Measurements from ENCODE around the gene RUBCNL. TPM values are rescaled to one million over a fixed set of nuclear protein-coding genes. Genes with fewer than 3 reads are reported as not detected.
"Not testable (repeated sequence)": the region's sequence is repeated elsewhere in the genome, so short reads cannot be mapped to it uniquely, and the experiment has no call there.

The RUBCNL gene, protein sequence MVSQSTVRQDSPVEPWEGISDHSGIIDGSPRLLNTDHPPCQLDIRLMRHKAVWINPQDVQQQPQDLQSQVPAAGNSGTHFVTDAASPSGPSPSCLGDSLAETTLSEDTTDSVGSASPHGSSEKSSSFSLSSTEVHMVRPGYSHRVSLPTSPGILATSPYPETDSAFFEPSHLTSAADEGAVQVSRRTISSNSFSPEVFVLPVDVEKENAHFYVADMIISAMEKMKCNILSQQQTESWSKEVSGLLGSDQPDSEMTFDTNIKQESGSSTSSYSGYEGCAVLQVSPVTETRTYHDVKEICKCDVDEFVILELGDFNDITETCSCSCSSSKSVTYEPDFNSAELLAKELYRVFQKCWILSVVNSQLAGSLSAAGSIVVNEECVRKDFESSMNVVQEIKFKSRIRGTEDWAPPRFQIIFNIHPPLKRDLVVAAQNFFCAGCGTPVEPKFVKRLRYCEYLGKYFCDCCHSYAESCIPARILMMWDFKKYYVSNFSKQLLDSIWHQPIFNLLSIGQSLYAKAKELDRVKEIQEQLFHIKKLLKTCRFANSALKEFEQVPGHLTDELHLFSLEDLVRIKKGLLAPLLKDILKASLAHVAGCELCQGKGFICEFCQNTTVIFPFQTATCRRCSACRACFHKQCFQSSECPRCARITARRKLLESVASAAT
- 1 to 10 TPM; 1.6 to 2.3 (median 2.1) TPM for total RNA-seq
- total RNA-seq (2013): 76.1 TPM

DNA sequence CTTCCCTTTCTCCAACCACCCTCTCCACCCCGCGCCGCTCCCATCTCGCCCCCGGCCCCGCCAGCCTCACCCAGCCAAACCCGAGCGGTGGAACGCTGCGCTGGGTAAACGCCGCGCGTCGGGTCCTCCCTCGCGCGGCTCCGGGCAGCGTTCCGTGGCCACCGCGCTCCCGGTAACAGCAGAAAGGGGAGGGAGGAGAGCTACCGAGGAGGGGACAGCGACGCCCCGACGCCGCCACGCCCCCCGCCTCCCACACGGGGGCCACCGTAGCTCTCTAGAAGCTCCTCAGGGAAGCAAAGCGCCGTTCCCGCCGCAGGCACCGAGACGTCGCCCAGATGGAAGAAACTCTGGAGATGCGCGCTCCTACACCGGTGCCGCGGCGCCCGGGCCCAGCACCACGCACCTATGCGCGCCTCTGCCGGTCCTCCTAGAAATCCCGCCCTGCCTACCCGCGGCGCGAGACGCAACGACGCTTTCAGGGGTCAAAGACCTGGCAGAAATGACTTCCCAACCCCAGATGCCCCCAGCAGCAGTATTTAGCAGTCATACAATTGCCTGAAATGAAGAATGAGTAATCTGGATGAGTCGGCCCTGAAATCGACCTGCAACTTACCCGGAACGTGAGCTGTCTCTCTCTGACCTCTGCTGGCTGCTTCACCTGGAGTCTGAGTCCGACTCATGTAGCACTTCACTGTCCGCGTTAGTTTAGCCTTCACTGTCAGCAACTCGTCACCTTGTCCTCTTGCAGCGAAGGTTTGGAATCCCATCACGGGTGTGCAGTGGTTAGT is at the start of gene RUBCNL:
Gene RUBCNL, minus strand, starts transcription at position 189 of the 788 bp plus-strand sequence. CDS start 14,777 bp downstream, outside the sequence.
- ATAC-seq (peak; percentile 29 to 60 (median 44)), DNase-seq (peak in 1 of 2 donors; percentile 28)
- Histone ChIP-seq H3K4me3 (ENCODE audit: low read length) (peak within 1 kb of the TSS; percentile 44), H3K9me3 (ENCODE audit: control insufficient read depth, insufficient read depth, low read length) (no peaks in the 10 kb centered on the region), H3K4me1 (ENCODE audit: control insufficient read depth, insufficient read depth, low read length) (peaks cover 25% of the 10 kb centered on the region), H3K27ac (ENCODE audit: low read length) (peak within 1 kb of the TSS; percentile 45), H3K27me3 (ENCODE audit: control insufficient read depth, insufficient read depth, low read length) (no peaks in the 10 kb centered on the region), H3K36me3 (ENCODE audit: control insufficient read depth, insufficient read depth, low read length) (no peaks in the 10 kb centered on the region)
- no peaks in the 10 kb centered on the region for H3K9me3 Mint-ChIP-seq
- no peaks in the 10 kb centered on the region for H3K36me3 Mint-ChIP-seq
- H3K4me3 Mint-ChIP-seq: peak within 1 kb of the TSS; percentile 75
- WGBS (ENCODE audit: insufficient coverage): 2% methylated on average over 70 of the region's 70 CpGs
- H3K27me3 Mint-ChIP-seq (ENCODE audit: low read depth in 2 of 2): peaks cover 26 to 28% of the 10 kb centered on the region in 2 donors
- peaks cover 13 to 20% of the 10 kb centered on the region in 2 donors for H3K4me1 Mint-ChIP-seq
- intact Hi-C loops (cut with micrococcal nuclease): no loop called here
- TF ChIP-seq, protein P1, sequence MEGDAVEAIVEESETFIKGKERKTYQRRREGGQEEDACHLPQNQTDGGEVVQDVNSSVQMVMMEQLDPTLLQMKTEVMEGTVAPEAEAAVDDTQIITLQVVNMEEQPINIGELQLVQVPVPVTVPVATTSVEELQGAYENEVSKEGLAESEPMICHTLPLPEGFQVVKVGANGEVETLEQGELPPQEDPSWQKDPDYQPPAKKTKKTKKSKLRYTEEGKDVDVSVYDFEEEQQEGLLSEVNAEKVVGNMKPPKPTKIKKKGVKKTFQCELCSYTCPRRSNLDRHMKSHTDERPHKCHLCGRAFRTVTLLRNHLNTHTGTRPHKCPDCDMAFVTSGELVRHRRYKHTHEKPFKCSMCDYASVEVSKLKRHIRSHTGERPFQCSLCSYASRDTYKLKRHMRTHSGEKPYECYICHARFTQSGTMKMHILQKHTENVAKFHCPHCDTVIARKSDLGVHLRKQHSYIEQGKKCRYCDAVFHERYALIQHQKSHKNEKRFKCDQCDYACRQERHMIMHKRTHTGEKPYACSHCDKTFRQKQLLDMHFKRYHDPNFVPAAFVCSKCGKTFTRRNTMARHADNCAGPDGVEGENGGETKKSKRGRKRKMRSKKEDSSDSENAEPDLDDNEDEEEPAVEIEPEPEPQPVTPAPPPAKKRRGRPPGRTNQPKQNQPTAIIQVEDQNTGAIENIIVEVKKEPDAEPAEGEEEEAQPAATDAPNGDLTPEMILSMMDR (IDR thresholded peaks at IDR 0.05): no peak
- H3K27ac Mint-ChIP-seq: no peak within 1 kb of the TSS

DNA sequence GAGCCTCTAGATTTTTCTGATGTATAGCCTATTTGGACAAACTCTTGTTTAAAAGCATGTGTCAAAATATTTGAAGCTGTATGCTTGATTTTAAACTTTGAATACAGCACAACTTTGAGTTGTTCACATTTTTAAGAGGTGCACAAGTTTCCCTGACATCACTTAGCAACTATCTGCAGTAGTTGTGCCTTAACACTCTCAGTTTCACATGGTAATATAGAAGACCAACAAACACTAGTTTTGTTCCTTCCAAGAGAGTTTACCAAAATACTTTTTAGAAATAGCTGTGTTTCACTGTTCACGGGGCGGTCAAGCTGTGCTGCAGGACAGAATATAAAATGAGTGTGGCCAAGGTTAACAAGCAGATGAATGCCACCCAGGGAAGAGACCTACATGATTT is 42.5 kb upstream of the RUBCNL start:
- H3K4me1 Mint-ChIP-seq; ATAC-seq; H3K9me3 ChIP-seq (ENCODE audit: control insufficient read depth, insufficient read depth, low read length); DNase-seq; H3K4me3 ChIP-seq (ENCODE audit: low read length); H3K27me3 ChIP-seq (ENCODE audit: control insufficient read depth, insufficient read depth, low read length); H3K27ac ChIP-seq (ENCODE audit: low read length); H3K4me1 ChIP-seq (ENCODE audit: control insufficient read depth, insufficient read depth, low read length); H3K9me3 Mint-ChIP-seq; H3K36me3 ChIP-seq (ENCODE audit: control insufficient read depth, insufficient read depth, low read length); intact Hi-C loops (cut with micrococcal nuclease); H3K4me3 Mint-ChIP-seq; H3K36me3 Mint-ChIP-seq; H3K27ac Mint-ChIP-seq: not testable (repeated sequence)
- WGBS (ENCODE audit: insufficient coverage): 89% methylated on average over 1 of the region's 2 CpGs
- H3K27me3 Mint-ChIP-seq (ENCODE audit: low read depth in 2 of 2): peaks cover 0 to 17% of the 10 kb centered on the region in 2 donors

DNA sequence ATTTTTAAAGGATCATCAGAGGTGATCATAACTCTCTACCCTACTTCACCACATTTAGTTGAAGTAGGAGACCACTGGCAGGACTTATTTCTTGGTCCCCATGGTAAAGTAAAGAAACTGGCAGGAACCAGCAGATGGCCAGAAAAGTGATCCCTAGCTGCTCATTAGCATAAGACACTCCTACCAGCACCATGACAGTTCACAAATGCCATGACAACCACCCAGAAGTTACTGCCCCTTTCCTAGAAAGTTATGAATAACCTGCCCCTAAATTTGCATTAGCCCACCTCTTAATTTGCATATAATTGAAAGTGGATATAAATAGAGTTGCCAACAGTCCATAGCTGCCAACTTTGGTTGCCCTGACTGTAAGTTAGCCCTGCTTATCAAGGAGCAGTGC is 18.4 kb upstream of the RUBCNL start:
- DNase-seq (no peak), ATAC-seq (no peak)
- intact Hi-C loops (cut with micrococcal nuclease): no loop called here
- Mint-ChIP-seq H3K4me3 (no peak overlapping the region), H3K36me3 (no peaks in the 10 kb centered on the region), H3K4me1 (peaks cover 17 to 19% of the 10 kb centered on the region in 2 donors), H3K27me3 (ENCODE audit: low read depth in 2 of 2) (peaks cover 0 to 2% of the 10 kb centered on the region in 2 donors), H3K9me3 (no peaks in the 10 kb centered on the region), H3K27ac (no peak overlapping the region)
- Histone ChIP-seq H3K27me3 (ENCODE audit: control insufficient read depth, insufficient read depth, low read length) (no peaks in the 10 kb centered on the region), H3K4me1 (ENCODE audit: control insufficient read depth, insufficient read depth, low read length) (peaks cover 12% of the 10 kb centered on the region), H3K27ac (ENCODE audit: low read length) (no peak overlapping the region), H3K9me3 (ENCODE audit: control insufficient read depth, insufficient read depth, low read length) (no peaks in the 10 kb centered on the region), H3K4me3 (ENCODE audit: low read length) (no peak overlapping the region), H3K36me3 (ENCODE audit: control insufficient read depth, insufficient read depth, low read length) (no peaks in the 10 kb centered on the region)
- TF ChIP-seq, protein P1 (IDR thresholded peaks at IDR 0.05): no peak

DNA sequence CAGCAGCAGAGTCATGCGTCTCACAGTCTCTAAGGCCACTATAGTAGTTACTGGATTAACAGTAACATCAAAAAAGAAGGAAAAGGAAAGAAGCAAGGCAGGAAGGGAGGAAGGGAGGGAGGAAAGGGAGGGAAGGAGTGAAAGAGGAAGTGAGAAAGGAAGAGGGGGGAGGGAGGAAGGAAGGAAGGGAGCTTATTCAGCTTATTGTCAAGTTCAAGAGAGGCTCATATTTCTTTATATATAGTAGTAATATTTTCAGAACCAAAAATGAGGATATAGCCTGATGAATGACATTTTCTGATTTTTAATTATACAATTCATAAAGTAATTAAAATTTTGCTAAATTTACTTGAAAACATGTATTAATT is 17.7 kb upstream of the RUBCNL start:
- Histone ChIP-seq H3K4me3 (ENCODE audit: low read length) (no peak overlapping the region), H3K9me3 (ENCODE audit: control insufficient read depth, insufficient read depth, low read length) (no peaks in the 10 kb centered on the region), H3K36me3 (ENCODE audit: control insufficient read depth, insufficient read depth, low read length) (no peaks in the 10 kb centered on the region), H3K4me1 (ENCODE audit: control insufficient read depth, insufficient read depth, low read length) (peaks cover 12% of the 10 kb centered on the region), H3K27ac (ENCODE audit: low read length) (no peak overlapping the region), H3K27me3 (ENCODE audit: control insufficient read depth, insufficient read depth, low read length) (no peaks in the 10 kb centered on the region)
- Mint-ChIP-seq H3K27me3 (ENCODE audit: low read depth in 2 of 2) (peaks cover 0 to 3% of the 10 kb centered on the region in 2 donors), H3K36me3 (no peaks in the 10 kb centered on the region), H3K4me1 (peaks cover 17 to 19% of the 10 kb centered on the region in 2 donors), H3K27ac (peak overlapping the region; percentile 44 to 75), H3K4me3 (peak overlapping the region; percentile 2), H3K9me3 (no peaks in the 10 kb centered on the region)
- DNase-seq (no peak), ATAC-seq (no peak)
- TF ChIP-seq, protein P1 (IDR thresholded peaks at IDR 0.05): no peak
- intact Hi-C loops (cut with micrococcal nuclease): no loop called here
- 100% methylated on average over 1 of the region's 1 CpG for WGBS (ENCODE audit: insufficient coverage)

All from natural killer cell (primary cell).